ENCODE data around the gene POU2F2. TPM values are rescaled to one million over a fixed set of nuclear protein-coding genes. Genes with fewer than 3 reads are reported as not detected.

Gene POU2F2
- total RNA-seq, 2 donors from 2014 or later, result 3.4 to 17.4 TPM

- intact Hi-C loops (cut with DNase I), result no loop called here
- WGBS, result 89% methylated on average over 1 of the region's 1 CpG
Measured at GRCh38 chr19:42078058-42078457, 54.2 kb downstream of the POU2F2 start.

GRCh38 chr19:42076380-42076944 is 55.8 kb downstream of the POU2F2 start:
- DNase-seq (ENCODE audit: low spot score), result no peak
- Histone ChIP-seq H3K27me3 (replicated peaks; ENCODE audit: insufficient read depth) (no peaks in the 10 kb centered on the region), H3K36me3 (peaks cover 6 to 18% of the 10 kb centered on the region in 2 donors), H3K4me3 (peak overlapping the region; percentile 79 to 94), H3K4me1 (replicated peaks) (peaks cover 5% of the 10 kb centered on the region), H3K27ac (peak overlapping the region; percentile 91 to 97), H3K9me3 (no peaks in the 10 kb centered on the region)
- intact Hi-C loops (cut with DNase I), result no loop called here
- WGBS, result under 1% methylated on average over 33 of the region's 33 CpGs
- TF ChIP-seq POLR2A (IDR thresholded peaks at IDR 0.05) (no peak), CTCF (IDR thresholded peaks at IDR 0.05) (no peak), POLR2AphosphoS5 (IDR thresholded peaks at IDR 0.05) (no peak)

More at GRCh38 chr19:42078058-42078457, 54.2 kb downstream of the POU2F2 start:
- TF ChIP-seq POLR2AphosphoS5 (IDR thresholded peaks at IDR 0.05) (no peak), POLR2A (IDR thresholded peaks at IDR 0.05) (no peak), CTCF (IDR thresholded peaks at IDR 0.05) (no peak)
- H3K36me3 ChIP-seq, result peaks cover 6 to 18% of the 10 kb centered on the region in 2 donors
- peaks cover 5% of the 10 kb centered on the region for H3K4me1 ChIP-seq (replicated peaks)
- H3K27ac ChIP-seq, result no peak overlapping the region
- H3K4me3 ChIP-seq, result no peak overlapping the region
- H3K27me3 ChIP-seq (replicated peaks; ENCODE audit: insufficient read depth), result no peaks in the 10 kb centered on the region
- H3K9me3 ChIP-seq, result no peaks in the 10 kb centered on the region
- DNase-seq (ENCODE audit: low spot score), result no peak

GRCh38 chr19:42075616-42076379 is 56.4 kb downstream of the POU2F2 start, which contains the start of gene ZNF574:
Gene ZNF574 (plus strand): TSS chr19:42076166. CDS start chr19:42078607, 2,441 bp downstream.
- DNase-seq (ENCODE audit: low spot score), result peak; percentile 99
- TF ChIP-seq POLR2A (IDR thresholded peaks at IDR 0.05) (peak; percentile 85), CTCF (IDR thresholded peaks at IDR 0.05) (peak in 2 of 4 experiments; percentile 23 to 25), POLR2AphosphoS5 (IDR thresholded peaks at IDR 0.05) (peak; percentile 99)
- Histone ChIP-seq H3K36me3 (peaks cover 6 to 16% of the 10 kb centered on the region in 2 donors), H3K4me1 (replicated peaks) (peaks cover 5% of the 10 kb centered on the region), H3K27ac (peak within 1 kb of the TSS; percentile 91 to 97), H3K9me3 (no peaks in the 10 kb centered on the region), H3K27me3 (replicated peaks; ENCODE audit: insufficient read depth) (no peaks in the 10 kb centered on the region), H3K4me3 (peak within 1 kb of the TSS; percentile 79 to 94)
- WGBS, result under 1% methylated on average over 75 of the region's 80 CpGs
- intact Hi-C loops (cut with DNase I), result no loop called here

GRCh38 chr19:42075364-42075615 is 57.0 kb downstream of the POU2F2 start:
- Histone ChIP-seq H3K27ac (peak overlapping the region; percentile 91 to 97), H3K36me3 (peaks cover under 1 to 11% of the 10 kb centered on the region in 2 donors), H3K9me3 (no peaks in the 10 kb centered on the region), H3K4me3 (peak overlapping the region; percentile 79 to 94), H3K4me1 (replicated peaks) (peaks cover 5% of the 10 kb centered on the region), H3K27me3 (replicated peaks; ENCODE audit: insufficient read depth) (no peaks in the 10 kb centered on the region)
- 2% methylated on average over 3 of the region's 3 CpGs for WGBS
- DNase-seq (ENCODE audit: low spot score), result no peak
- TF ChIP-seq POLR2AphosphoS5 (IDR thresholded peaks at IDR 0.05), result no peak
- no peak for TF ChIP-seq POLR2A (IDR thresholded peaks at IDR 0.05)
- TF ChIP-seq CTCF (IDR thresholded peaks at IDR 0.05), result no peak
- intact Hi-C loops (cut with DNase I), result no loop called here
